ENCODE results near the gene OR2L13.

DNA sequence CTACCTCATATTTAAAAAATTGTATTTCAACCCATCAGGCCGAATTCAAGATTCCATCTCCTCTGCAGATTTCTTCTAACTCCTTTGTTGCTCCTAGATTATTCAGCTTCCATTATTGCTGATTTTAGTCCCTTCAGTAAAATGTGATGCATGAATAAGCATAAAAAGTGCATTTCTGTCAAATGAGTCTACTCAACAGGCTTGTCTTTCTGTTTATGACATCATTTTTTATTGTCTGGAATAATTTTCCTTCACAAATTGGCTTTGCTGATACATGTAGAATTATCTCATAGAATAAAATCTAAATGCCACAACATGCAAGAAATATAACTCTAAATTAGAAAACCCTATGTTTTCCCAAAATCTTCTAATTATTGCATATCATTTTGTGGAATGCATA lies 48.3 kb downstream of the OR2L13 start:
- TF ChIP-seq, protein P1, sequence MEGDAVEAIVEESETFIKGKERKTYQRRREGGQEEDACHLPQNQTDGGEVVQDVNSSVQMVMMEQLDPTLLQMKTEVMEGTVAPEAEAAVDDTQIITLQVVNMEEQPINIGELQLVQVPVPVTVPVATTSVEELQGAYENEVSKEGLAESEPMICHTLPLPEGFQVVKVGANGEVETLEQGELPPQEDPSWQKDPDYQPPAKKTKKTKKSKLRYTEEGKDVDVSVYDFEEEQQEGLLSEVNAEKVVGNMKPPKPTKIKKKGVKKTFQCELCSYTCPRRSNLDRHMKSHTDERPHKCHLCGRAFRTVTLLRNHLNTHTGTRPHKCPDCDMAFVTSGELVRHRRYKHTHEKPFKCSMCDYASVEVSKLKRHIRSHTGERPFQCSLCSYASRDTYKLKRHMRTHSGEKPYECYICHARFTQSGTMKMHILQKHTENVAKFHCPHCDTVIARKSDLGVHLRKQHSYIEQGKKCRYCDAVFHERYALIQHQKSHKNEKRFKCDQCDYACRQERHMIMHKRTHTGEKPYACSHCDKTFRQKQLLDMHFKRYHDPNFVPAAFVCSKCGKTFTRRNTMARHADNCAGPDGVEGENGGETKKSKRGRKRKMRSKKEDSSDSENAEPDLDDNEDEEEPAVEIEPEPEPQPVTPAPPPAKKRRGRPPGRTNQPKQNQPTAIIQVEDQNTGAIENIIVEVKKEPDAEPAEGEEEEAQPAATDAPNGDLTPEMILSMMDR (IDR thresholded peaks at IDR 0.05), result no peak
- TF ChIP-seq POLR2A (IDR thresholded peaks at IDR 0.05), result no peak
